Measurements from ENCODE around the gene GNAQ. TPM values are rescaled to one million over a fixed set of nuclear protein-coding genes. Genes with fewer than 3 reads are reported as not detected.
A peak's percentile ranks its signal among the peaks of the same experiment; 100 is the strongest.

Gene GNAQ
- total RNA-seq, 6 experiments from 2014 or later = 41.6 to 45.8 (median 44.3) TPM

- H3K27ac Mint-ChIP-seq = peak overlapping the region; percentile 93
These were observed 500 bp upstream of the GNAQ start for GRCh38 chr9:78031893-78032729.

DNA sequence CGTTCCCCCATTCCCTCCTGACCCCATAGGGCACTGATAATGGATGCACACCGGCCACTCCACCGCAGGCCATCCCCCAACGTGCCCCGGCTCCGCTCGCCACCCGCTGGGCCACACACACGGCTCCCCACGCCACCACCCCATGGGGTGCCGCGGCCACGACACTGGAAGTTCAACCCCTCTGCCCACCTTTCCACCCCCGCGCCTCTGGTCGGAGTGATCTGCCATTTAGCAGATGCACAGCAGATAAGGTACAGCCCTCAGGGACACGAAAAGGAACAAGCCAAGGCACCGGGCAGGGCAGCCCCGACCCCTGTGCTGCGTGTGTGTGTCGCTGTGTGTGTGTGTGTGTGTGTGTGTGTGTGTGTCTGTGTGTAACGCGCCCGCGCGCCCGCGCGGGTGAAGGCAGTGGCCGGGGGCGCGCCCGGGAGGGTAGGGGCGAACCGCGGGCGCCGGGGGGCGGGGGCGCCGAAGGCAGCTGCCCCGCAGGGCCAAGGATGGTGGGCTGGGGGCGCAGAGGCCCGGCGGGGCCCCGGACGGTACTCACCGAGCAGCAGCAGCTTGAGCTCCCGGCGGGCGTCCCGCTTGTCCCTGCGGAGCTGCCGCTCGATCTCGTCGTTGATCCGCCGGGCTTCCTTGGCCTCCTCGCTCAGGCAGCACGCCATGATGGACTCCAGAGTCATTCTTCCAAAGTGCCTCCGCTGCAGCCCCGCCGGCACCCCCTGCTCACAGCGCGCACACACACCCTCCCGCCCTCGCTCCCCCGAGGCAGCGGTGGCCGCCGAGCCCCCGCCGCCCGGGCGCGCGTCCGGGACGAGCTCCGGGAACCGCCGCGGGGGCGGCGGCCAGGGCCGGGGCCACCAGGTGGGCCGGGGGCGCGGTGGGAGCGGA lies 813 bp downstream of the GNAQ start:
- peaks cover 67% of the 10 kb centered on the region for H3K4me1 Mint-ChIP-seq (ENCODE audit: low read depth)
- H3K4me3 Mint-ChIP-seq = peak overlapping the region; percentile 94
- no peaks in the 10 kb centered on the region for H3K36me3 Mint-ChIP-seq (ENCODE audit: low read depth)
- no peaks in the 10 kb centered on the region for H3K27me3 Mint-ChIP-seq (ENCODE audit: insufficient read depth)
- peak; percentile 15 for DNase-seq
- TF ChIP-seq CTCF (IDR thresholded peaks at IDR 0.05) = no peak
- peak overlapping the region; percentile 88 for H3K27ac Mint-ChIP-seq
- no peaks in the 10 kb centered on the region for H3K9me3 Mint-ChIP-seq

More at GRCh38 chr9:78031893-78032729, 500 bp upstream of the GNAQ start:
- peaks cover 59% of the 10 kb centered on the region for H3K4me1 Mint-ChIP-seq (ENCODE audit: low read depth)
- H3K9me3 Mint-ChIP-seq = no peaks in the 10 kb centered on the region
- no peaks in the 10 kb centered on the region for H3K27me3 Mint-ChIP-seq (ENCODE audit: insufficient read depth)
- no peak for TF ChIP-seq CTCF (IDR thresholded peaks at IDR 0.05)
- no peaks in the 10 kb centered on the region for H3K36me3 Mint-ChIP-seq (ENCODE audit: low read depth)
- peak overlapping the region; percentile 91 for H3K4me3 Mint-ChIP-seq
- peak; percentile 89 for DNase-seq

- Mint-ChIP-seq H3K27ac (peak overlapping the region; percentile 88), H3K4me1 (ENCODE audit: low read depth) (peaks cover 67% of the 10 kb centered on the region), H3K9me3 (no peaks in the 10 kb centered on the region), H3K27me3 (ENCODE audit: insufficient read depth) (no peaks in the 10 kb centered on the region), H3K36me3 (ENCODE audit: low read depth) (no peaks in the 10 kb centered on the region), H3K4me3 (peak overlapping the region; percentile 94)
- DNase-seq = no peak
- TF ChIP-seq CTCF (IDR thresholded peaks at IDR 0.05) = no peak
These were observed 1.4 kb downstream of the GNAQ start for GRCh38 chr9:78030296-78030552.

- no peaks in the 10 kb centered on the region for H3K27me3 Mint-ChIP-seq (ENCODE audit: insufficient read depth)
- peak overlapping the region; percentile 88 for H3K27ac Mint-ChIP-seq
- peak overlapping the region; percentile 94 for H3K4me3 Mint-ChIP-seq
- no peaks in the 10 kb centered on the region for H3K36me3 Mint-ChIP-seq (ENCODE audit: low read depth)
- no peak for TF ChIP-seq CTCF (IDR thresholded peaks at IDR 0.05)
- peaks cover 63% of the 10 kb centered on the region for H3K4me1 Mint-ChIP-seq (ENCODE audit: low read depth)
- H3K9me3 Mint-ChIP-seq = no peaks in the 10 kb centered on the region
- DNase-seq = peak; percentile 16
These were observed 1.9 kb downstream of the GNAQ start for GRCh38 chr9:78029551-78030295.

DNA sequence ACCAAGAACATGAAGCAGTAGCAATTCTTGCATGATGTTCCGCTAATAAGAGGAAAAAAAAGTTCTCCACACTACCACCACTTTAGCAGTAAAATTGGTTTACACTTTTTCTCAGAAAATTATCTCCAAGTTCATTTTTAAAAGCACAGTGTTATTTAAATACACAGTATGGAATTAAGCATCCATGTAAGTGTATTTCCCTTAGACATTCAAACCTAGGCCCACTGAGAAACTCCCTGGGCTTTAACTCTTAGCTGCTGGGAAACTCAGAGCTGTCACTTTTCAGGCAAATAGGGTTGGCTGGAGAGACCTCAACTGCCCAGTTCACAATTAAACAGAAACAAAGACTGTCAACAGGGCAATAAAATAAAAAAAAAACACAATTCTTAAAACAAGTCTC lies 2.7 kb downstream of the GNAQ start:
- DNase-seq = no peak
- peak overlapping the region; percentile 88 for H3K27ac Mint-ChIP-seq
- peaks cover 57% of the 10 kb centered on the region for H3K4me1 Mint-ChIP-seq (ENCODE audit: low read depth)

More for the DNA sequence above, 2.7 kb downstream of the GNAQ start:
- Mint-ChIP-seq H3K36me3 (ENCODE audit: low read depth) (no peaks in the 10 kb centered on the region), H3K9me3 (no peaks in the 10 kb centered on the region), H3K27me3 (ENCODE audit: insufficient read depth) (no peaks in the 10 kb centered on the region), H3K4me3 (peak overlapping the region; percentile 94)
- no peak for TF ChIP-seq CTCF (IDR thresholded peaks at IDR 0.05)

Measured in HFFc6 (cell line).